Measurements from ENCODE around the gene SFXN3.
A peak's percentile ranks its signal among the peaks of the same experiment; 100 is the strongest.

The SFXN3 gene

GRCh38 chr10:101005869-101006567, 25.0 kb upstream of the SFXN3 start:
- no peak for TF ChIP-seq POLR2A (IDR thresholded peaks at IDR 0.05; ENCODE audit: low read length)
- no peak for TF ChIP-seq GATA1 (IDR thresholded peaks at IDR 0.05; ENCODE audit: low read depth, low read length)
- no peak for DNase-seq

GRCh38 chr10:101006593-101007098, 24.4 kb upstream of the SFXN3 start:
- TF ChIP-seq GATA1 (IDR thresholded peaks at IDR 0.05; ENCODE audit: low read depth, low read length): no peak
- TF ChIP-seq POLR2A (IDR thresholded peaks at IDR 0.05; ENCODE audit: low read length): no peak
- no peak for DNase-seq

- TF ChIP-seq GATA1 (IDR thresholded peaks at IDR 0.05; ENCODE audit: low read depth, low read length): no peak
- DNase-seq: no peak
Observed at GRCh38 chr10:101007099-101007711, 23.8 kb upstream of the SFXN3 start.

- no peak for TF ChIP-seq POLR2A (IDR thresholded peaks at IDR 0.05; ENCODE audit: low read length)
- no peak for TF ChIP-seq GATA1 (IDR thresholded peaks at IDR 0.05; ENCODE audit: low read depth, low read length)
Observed at GRCh38 chr10:101007915-101008822, 22.9 kb upstream of the SFXN3 start.

GRCh38 chr10:101008823-101009423, 22.1 kb upstream of the SFXN3 start:
- no peak for DNase-seq
- TF ChIP-seq POLR2A (IDR thresholded peaks at IDR 0.05; ENCODE audit: low read length) (no peak), GATA1 (IDR thresholded peaks at IDR 0.05; ENCODE audit: low read depth, low read length) (no peak)

More at GRCh38 chr10:101007915-101008822, 22.9 kb upstream of the SFXN3 start:
- no peak for DNase-seq

- TF ChIP-seq GATA1 (IDR thresholded peaks at IDR 0.05; ENCODE audit: low read depth, low read length): no peak
- no peak for TF ChIP-seq POLR2A (IDR thresholded peaks at IDR 0.05; ENCODE audit: low read length)
- DNase-seq: no peak
Observed at GRCh38 chr10:101010329-101010728, 20.7 kb upstream of the SFXN3 start.

GRCh38 chr10:101011517-101012423, 19.3 kb upstream of the SFXN3 start:
- TF ChIP-seq POLR2A (IDR thresholded peaks at IDR 0.05; ENCODE audit: low read length): no peak
- DNase-seq: peak; percentile 56 to 62

GRCh38 chr10:101012525-101013364, 18.3 kb upstream of the SFXN3 start:
- TF ChIP-seq POLR2A (IDR thresholded peaks at IDR 0.05; ENCODE audit: low read length) (no peak), GATA1 (IDR thresholded peaks at IDR 0.05; ENCODE audit: low read depth, low read length) (no peak)
- peak; percentile 83 to 85 for DNase-seq

GRCh38 chr10:101013365-101013825, 17.6 kb upstream of the SFXN3 start:
- DNase-seq: no peak
- TF ChIP-seq POLR2A (IDR thresholded peaks at IDR 0.05; ENCODE audit: low read length) (no peak), GATA1 (IDR thresholded peaks at IDR 0.05; ENCODE audit: low read depth, low read length) (no peak)

- TF ChIP-seq POLR2A (IDR thresholded peaks at IDR 0.05; ENCODE audit: low read length): no peak
- peak; percentile 53 to 79 for DNase-seq
Observed at GRCh38 chr10:101014230-101014884, 16.7 kb upstream of the SFXN3 start.

GRCh38 chr10:101014966-101015581, 16.0 kb upstream of the SFXN3 start:
- TF ChIP-seq POLR2A (IDR thresholded peaks at IDR 0.05; ENCODE audit: low read length): no peak
- no peak for TF ChIP-seq GATA1 (IDR thresholded peaks at IDR 0.05; ENCODE audit: low read depth, low read length)
- DNase-seq: peak in 1 of 2 experiments; percentile 26
